Measurements from ENCODE around the gene CRB3.

Gene CRB3

DNA sequence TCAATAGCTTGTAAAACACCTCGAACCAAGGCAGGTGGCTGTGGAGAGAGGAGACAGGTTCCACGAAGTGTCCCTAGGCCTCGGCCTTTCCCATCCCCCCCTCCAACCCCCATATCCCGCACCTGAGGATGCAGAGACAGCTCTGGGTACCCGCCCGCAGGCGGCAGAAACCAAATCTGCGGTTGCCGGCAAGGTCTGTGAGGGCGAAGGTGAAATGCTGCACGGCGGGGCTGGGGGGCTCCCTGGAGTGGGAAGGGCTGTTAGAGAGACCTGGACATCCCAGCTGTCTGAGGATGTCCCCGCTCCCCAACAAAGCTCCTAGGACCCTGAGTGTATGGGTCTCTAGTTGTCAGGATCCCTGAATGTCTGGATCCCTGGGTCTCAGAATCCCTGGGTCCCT is 14.7 kb downstream of the CRB3 start:
- no peaks in the 10 kb centered on the region for H3K27me3 ChIP-seq (ENCODE audit: control insufficient read depth in 2 of 2, insufficient read depth in 2 of 2, low read length in 2 of 2)
- H3K4me1 ChIP-seq (ENCODE audit: control insufficient read depth in 2 of 2, insufficient read depth in 2 of 2, low read length in 2 of 2): peaks cover 5 to 10% of the 10 kb centered on the region in 2 donors
- H3K27ac ChIP-seq (ENCODE audit: low read depth in 2 of 2, low read length in 2 of 2): no peak overlapping the region
- no peak overlapping the region for H3K4me3 ChIP-seq (ENCODE audit: low read length in 2 of 2)
- no peak overlapping the region for H3K9ac ChIP-seq (ENCODE audit: low read depth in 1 of 2, low read length in 2 of 2)
- no peaks in the 10 kb centered on the region for H3K9me3 ChIP-seq (ENCODE audit: control insufficient read depth in 2 of 2, low read length in 2 of 2)
- no peaks in the 10 kb centered on the region for H3K36me3 ChIP-seq (ENCODE audit: control insufficient read depth in 2 of 2, insufficient read depth in 2 of 2, low read length in 2 of 2)

DNA sequence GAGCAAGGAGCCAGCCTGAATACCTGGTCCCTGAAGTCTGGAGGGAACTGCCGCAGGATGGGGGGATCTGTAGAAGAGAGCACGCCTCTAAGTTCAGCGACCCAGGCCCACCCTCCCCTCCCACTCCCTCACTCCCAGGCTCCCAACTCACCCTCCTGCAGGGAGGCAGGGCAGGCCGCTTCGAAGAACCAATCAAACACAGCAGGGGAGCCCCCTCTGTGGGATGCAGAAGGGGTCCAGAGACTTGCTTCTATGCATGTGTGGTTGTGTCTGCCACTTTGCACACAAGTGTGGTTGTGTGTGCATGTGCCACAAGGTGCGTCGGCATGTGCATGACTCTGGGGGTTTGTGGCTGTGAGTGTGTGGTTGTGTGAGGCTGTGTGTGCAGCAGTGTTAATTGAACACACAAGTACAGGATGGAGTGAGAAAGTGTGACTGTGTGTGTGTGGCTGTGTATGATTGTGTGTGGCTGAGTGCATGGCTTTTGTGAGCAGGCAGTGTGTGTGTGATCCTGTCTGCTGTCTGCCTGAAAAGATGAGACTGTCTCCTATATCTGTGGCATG is 15.8 kb downstream of the CRB3 start:
- Histone ChIP-seq H3K9ac (ENCODE audit: low read depth in 1 of 2, low read length in 2 of 2) (no peak overlapping the region), H3K9me3 (ENCODE audit: control insufficient read depth in 2 of 2, low read length in 2 of 2) (no peaks in the 10 kb centered on the region), H3K36me3 (ENCODE audit: control insufficient read depth in 2 of 2, insufficient read depth in 2 of 2, low read length in 2 of 2) (no peaks in the 10 kb centered on the region), H3K4me3 (ENCODE audit: low read length in 2 of 2) (peak overlapping the region in 1 of 2 donors; percentile 15), H3K27ac (ENCODE audit: low read depth in 2 of 2, low read length in 2 of 2) (no peak overlapping the region), H3K4me1 (ENCODE audit: control insufficient read depth in 2 of 2, insufficient read depth in 2 of 2, low read length in 2 of 2) (peaks cover 5 to 10% of the 10 kb centered on the region in 2 donors), H3K27me3 (ENCODE audit: control insufficient read depth in 2 of 2, insufficient read depth in 2 of 2, low read length in 2 of 2) (no peaks in the 10 kb centered on the region)

DNA sequence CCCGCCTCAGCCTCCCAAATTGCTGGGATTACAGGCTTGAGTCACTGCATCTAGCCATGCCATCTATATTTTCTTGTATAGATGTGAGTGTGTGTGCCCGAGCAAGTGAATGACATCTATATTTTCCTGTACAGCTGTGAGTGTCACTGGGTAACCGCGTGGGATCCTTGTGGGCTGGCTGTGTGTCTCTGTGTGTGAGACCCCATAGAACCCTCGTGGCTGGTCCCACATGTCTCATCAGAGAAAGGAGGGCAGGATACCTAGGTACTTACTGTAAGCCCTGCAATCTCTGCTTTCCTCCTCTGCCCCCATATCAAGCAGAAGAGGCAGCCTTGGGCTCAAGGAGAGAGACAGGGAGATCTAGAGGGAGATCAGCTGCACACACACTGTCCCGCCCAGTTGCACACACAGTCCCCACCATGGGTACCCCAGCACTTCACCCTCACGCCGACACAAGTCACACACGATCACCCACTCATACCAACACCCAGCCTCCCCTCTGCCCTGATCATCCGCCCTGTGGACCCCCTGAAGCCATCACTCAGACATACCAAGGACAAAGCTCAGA is 16.9 kb downstream of the CRB3 start:
- peaks cover 2 to 6% of the 10 kb centered on the region in 2 donors for H3K4me1 ChIP-seq (ENCODE audit: control insufficient read depth in 2 of 2, insufficient read depth in 2 of 2, low read length in 2 of 2)
- no peaks in the 10 kb centered on the region for H3K27me3 ChIP-seq (ENCODE audit: control insufficient read depth in 2 of 2, insufficient read depth in 2 of 2, low read length in 2 of 2)
- H3K27ac ChIP-seq (ENCODE audit: low read depth in 2 of 2, low read length in 2 of 2): peak overlapping the region in 1 of 2 donors; percentile 71
- no peaks in the 10 kb centered on the region for H3K9me3 ChIP-seq (ENCODE audit: control insufficient read depth in 2 of 2, low read length in 2 of 2)
- H3K4me3 ChIP-seq (ENCODE audit: low read length in 2 of 2): peak overlapping the region; percentile 58 to 75
- peak overlapping the region; percentile 58 to 70 for H3K9ac ChIP-seq (ENCODE audit: low read depth in 1 of 2, low read length in 2 of 2)
- H3K36me3 ChIP-seq (ENCODE audit: control insufficient read depth in 2 of 2, insufficient read depth in 2 of 2, low read length in 2 of 2): no peaks in the 10 kb centered on the region

DNA sequence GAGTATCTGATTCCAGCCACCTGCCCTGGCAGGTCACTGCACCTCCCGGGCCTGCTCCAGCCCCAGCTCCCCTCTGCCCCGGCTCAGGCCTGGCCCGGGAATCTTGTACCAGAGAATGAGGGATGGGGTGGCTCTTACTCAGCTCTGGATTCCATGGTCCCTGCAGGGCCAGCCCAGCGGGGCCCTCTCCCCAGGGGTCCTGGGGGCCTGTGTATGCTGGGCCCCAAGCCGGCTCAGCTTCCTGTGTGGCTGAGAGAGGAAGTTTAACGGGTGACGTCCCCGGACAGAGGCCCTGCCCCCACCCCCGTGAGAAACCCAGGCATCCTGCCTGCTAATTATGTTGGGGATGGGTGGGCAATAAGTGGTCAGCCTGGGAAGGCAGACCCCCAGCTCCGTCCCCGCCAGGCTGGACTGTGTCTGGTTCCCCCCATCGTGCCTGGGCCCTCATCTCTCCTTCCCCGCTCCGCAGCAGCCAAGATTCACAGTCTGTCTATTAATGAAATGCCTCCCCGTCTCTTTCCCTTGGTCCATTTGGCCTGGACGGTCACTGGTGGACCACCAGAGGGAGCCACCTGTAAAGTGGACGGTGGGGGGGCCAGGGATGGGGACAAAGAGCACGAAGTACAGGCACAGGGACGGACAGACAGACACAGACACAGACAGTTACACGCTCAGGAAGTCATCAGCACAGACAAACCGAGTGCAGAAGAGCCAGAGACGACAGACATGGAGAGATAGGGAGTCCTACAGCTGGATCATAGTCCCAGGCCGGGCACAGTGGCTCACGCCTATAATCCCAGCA is 17.7 kb downstream of the CRB3 start, which contains the start of gene DENND1C:
DENND1C (minus strand) TSS at position 247 of the 802 bp plus-strand sequence; CDS start at position 155, 92 bp downstream.
- peak within 1 kb of the TSS; percentile 58 to 75 for H3K4me3 ChIP-seq (ENCODE audit: low read length in 2 of 2)
- no peaks in the 10 kb centered on the region for H3K9me3 ChIP-seq (ENCODE audit: control insufficient read depth in 2 of 2, low read length in 2 of 2)
- H3K27ac ChIP-seq (ENCODE audit: low read depth in 2 of 2, low read length in 2 of 2): peak within 1 kb of the TSS; percentile 44 to 71
- H3K36me3 ChIP-seq (ENCODE audit: control insufficient read depth in 2 of 2, insufficient read depth in 2 of 2, low read length in 2 of 2): no peaks in the 10 kb centered on the region
- no peaks in the 10 kb centered on the region for H3K4me1 ChIP-seq (ENCODE audit: control insufficient read depth in 2 of 2, insufficient read depth in 2 of 2, low read length in 2 of 2)
- no peaks in the 10 kb centered on the region for H3K27me3 ChIP-seq (ENCODE audit: control insufficient read depth in 2 of 2, insufficient read depth in 2 of 2, low read length in 2 of 2)
- H3K9ac ChIP-seq (ENCODE audit: low read depth in 1 of 2, low read length in 2 of 2): peak within 1 kb of the TSS; percentile 58 to 70

DNA sequence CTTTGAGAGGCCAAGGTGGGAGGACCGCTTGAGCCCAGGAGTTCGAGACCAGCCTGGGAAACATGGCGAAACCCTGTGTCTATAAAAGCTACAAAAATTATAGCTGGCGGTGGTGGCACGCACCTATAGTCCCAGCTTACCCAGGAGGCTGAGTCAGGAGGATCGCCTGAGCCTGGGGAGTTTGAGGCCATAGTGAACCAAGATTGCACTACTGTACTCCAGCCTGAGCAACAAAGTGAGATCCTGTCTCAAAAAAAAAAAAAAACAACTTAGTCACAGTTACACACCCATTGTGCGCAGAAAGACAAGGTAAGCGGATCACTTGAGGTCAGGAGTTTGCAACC is 18.2 kb downstream of the CRB3 start:
- H3K27me3 ChIP-seq (ENCODE audit: control insufficient read depth in 2 of 2, insufficient read depth in 2 of 2, low read length in 2 of 2): no peaks in the 10 kb centered on the region
- peak overlapping the region in 1 of 2 donors; percentile 70 for H3K9ac ChIP-seq (ENCODE audit: low read depth in 1 of 2, low read length in 2 of 2)
- peak overlapping the region in 1 of 2 donors; percentile 71 for H3K27ac ChIP-seq (ENCODE audit: low read depth in 2 of 2, low read length in 2 of 2)
- H3K4me3 ChIP-seq (ENCODE audit: low read length in 2 of 2): peak overlapping the region; percentile 58 to 75
- H3K4me1 ChIP-seq (ENCODE audit: control insufficient read depth in 2 of 2, insufficient read depth in 2 of 2, low read length in 2 of 2): no peaks in the 10 kb centered on the region
- no peaks in the 10 kb centered on the region for H3K36me3 ChIP-seq (ENCODE audit: control insufficient read depth in 2 of 2, insufficient read depth in 2 of 2, low read length in 2 of 2)
- no peaks in the 10 kb centered on the region for H3K9me3 ChIP-seq (ENCODE audit: control insufficient read depth in 2 of 2, low read length in 2 of 2)

DNA sequence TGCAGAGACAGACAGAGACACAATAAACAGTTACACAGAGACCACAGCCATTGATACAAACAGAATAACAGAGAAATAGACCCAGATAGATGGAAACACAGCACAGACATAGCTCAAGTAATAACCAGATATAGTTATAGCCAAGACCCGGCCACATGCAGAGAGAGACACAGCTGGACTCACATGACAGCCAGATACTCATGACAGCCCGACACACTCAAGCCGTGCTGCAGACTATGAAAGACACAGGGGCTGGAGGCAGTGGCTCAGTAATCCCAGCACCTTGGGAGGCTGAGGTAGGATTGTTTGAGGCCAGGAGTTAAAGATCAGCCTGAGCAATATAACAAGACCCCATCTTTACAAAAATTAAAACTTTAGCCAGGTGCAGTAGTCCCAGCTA is 19.2 kb downstream of the CRB3 start:
- Histone ChIP-seq H3K9me3 (ENCODE audit: control insufficient read depth in 2 of 2, low read length in 2 of 2) (no peaks in the 10 kb centered on the region), H3K36me3 (ENCODE audit: control insufficient read depth in 2 of 2, insufficient read depth in 2 of 2, low read length in 2 of 2) (no peaks in the 10 kb centered on the region), H3K9ac (ENCODE audit: low read depth in 1 of 2, low read length in 2 of 2) (no peak overlapping the region), H3K27ac (ENCODE audit: low read depth in 2 of 2, low read length in 2 of 2) (no peak overlapping the region), H3K4me1 (ENCODE audit: control insufficient read depth in 2 of 2, insufficient read depth in 2 of 2, low read length in 2 of 2) (no peaks in the 10 kb centered on the region), H3K4me3 (ENCODE audit: low read length in 2 of 2) (no peak overlapping the region), H3K27me3 (ENCODE audit: control insufficient read depth in 2 of 2, insufficient read depth in 2 of 2, low read length in 2 of 2) (no peaks in the 10 kb centered on the region)

DNA sequence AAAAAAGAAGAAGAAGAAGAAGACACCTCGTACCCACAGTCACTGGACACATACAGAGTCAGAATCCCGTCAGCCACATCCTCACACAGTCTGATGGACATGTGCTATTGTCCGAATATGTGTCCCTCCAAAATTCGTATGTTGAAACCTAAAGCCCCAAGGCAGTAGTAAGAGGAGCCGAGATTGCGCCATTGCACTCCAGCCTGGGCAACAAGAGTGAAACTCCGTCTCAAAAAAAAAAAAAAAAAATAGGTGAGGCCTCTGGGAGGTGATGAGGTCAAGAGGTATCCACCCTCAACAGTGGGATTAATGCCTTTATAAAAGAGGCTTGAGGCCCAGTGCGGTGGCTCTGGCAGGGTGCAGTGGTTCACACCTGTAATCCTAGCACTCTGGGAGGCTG is 20.2 kb downstream of the CRB3 start:
- Histone ChIP-seq H3K36me3 (ENCODE audit: control insufficient read depth in 2 of 2, insufficient read depth in 2 of 2, low read length in 2 of 2) (no peaks in the 10 kb centered on the region), H3K27ac (ENCODE audit: low read depth in 2 of 2, low read length in 2 of 2) (no peak overlapping the region), H3K27me3 (ENCODE audit: control insufficient read depth in 2 of 2, insufficient read depth in 2 of 2, low read length in 2 of 2) (no peaks in the 10 kb centered on the region), H3K4me1 (ENCODE audit: control insufficient read depth in 2 of 2, insufficient read depth in 2 of 2, low read length in 2 of 2) (no peaks in the 10 kb centered on the region), H3K4me3 (ENCODE audit: low read length in 2 of 2) (no peak overlapping the region), H3K9ac (ENCODE audit: low read depth in 1 of 2, low read length in 2 of 2) (no peak overlapping the region), H3K9me3 (ENCODE audit: control insufficient read depth in 2 of 2, low read length in 2 of 2) (no peaks in the 10 kb centered on the region)

DNA sequence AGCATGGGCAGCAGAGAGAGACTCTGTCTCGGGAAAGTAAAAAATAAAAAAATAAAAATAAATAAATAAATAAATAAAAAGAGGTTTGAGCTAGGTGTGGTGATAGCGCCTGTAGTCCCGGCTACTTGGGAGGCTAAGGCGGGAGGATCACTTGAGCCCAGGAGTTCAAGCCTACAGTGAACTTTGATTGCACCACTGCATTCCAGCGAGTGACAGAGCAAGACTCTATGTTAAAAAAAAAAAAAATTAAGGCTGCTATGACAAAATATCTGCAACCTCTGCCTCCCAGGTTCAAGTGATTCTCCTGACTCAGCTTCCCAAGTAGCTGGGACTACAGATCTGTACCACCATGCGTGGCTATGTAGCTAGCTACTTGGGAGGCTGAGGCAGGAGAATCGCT is 20.8 kb downstream of the CRB3 start:
- H3K9me3 ChIP-seq (ENCODE audit: control insufficient read depth in 2 of 2, low read length in 2 of 2): no peaks in the 10 kb centered on the region
- H3K27ac ChIP-seq (ENCODE audit: low read depth in 2 of 2, low read length in 2 of 2): no peak overlapping the region
- no peaks in the 10 kb centered on the region for H3K27me3 ChIP-seq (ENCODE audit: control insufficient read depth in 2 of 2, insufficient read depth in 2 of 2, low read length in 2 of 2)
- H3K4me1 ChIP-seq (ENCODE audit: control insufficient read depth in 2 of 2, insufficient read depth in 2 of 2, low read length in 2 of 2): no peaks in the 10 kb centered on the region
- no peak overlapping the region for H3K4me3 ChIP-seq (ENCODE audit: low read length in 2 of 2)
- H3K9ac ChIP-seq (ENCODE audit: low read depth in 1 of 2, low read length in 2 of 2): no peak overlapping the region
- H3K36me3 ChIP-seq (ENCODE audit: control insufficient read depth in 2 of 2, insufficient read depth in 2 of 2, low read length in 2 of 2): no peaks in the 10 kb centered on the region

DNA sequence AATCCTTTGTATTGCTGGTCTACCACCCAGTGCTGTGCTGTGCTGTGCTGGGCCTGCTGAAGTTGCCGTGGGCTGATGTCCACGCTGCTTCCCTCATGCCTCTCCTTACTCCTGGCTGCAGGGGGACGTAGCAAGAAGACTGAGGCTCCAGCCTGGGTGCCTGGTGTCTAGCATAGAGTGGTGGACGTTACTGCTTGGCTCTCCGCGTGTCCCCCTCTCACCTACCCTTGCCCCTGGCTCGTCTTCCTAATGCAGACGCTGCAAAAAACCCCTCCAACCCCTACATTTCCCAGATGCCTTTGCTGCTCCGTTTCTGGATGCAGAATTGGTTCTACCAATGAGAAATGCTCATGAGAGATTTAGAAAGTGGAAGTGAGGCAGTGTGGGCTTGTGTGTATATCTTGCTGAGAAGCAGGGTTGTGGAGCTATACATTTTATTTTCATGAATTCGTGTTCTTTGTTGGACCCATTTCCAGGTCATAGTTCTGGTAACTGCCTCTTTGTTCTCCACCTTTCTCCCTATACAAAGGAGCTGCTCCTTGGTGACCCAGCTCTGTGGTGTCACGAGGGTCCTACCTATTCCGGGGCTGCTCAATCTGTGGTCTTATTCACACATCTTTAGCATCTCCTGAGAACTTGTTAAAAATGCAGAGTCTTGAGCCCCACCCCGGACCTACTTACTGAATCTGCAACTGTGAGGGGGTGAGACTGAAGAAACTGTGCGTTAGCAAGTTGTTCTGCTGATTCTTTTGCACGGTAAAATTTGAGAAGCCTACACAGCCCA is 25.4 kb downstream of the CRB3 start:
- H3K4me1 ChIP-seq (ENCODE audit: control insufficient read depth in 2 of 2, insufficient read depth in 2 of 2, low read length in 2 of 2): no peaks in the 10 kb centered on the region
- H3K27ac ChIP-seq (ENCODE audit: low read depth in 2 of 2, low read length in 2 of 2): no peak overlapping the region
- no peaks in the 10 kb centered on the region for H3K36me3 ChIP-seq (ENCODE audit: control insufficient read depth in 2 of 2, insufficient read depth in 2 of 2, low read length in 2 of 2)
- H3K4me3 ChIP-seq (ENCODE audit: low read length in 2 of 2): peak overlapping the region in 1 of 2 donors; percentile 61
- no peaks in the 10 kb centered on the region for H3K9me3 ChIP-seq (ENCODE audit: control insufficient read depth in 2 of 2, low read length in 2 of 2)
- peak overlapping the region in 1 of 2 donors; percentile 24 for H3K9ac ChIP-seq (ENCODE audit: low read depth in 1 of 2, low read length in 2 of 2)
- no peaks in the 10 kb centered on the region for H3K27me3 ChIP-seq (ENCODE audit: control insufficient read depth in 2 of 2, insufficient read depth in 2 of 2, low read length in 2 of 2)

DNA sequence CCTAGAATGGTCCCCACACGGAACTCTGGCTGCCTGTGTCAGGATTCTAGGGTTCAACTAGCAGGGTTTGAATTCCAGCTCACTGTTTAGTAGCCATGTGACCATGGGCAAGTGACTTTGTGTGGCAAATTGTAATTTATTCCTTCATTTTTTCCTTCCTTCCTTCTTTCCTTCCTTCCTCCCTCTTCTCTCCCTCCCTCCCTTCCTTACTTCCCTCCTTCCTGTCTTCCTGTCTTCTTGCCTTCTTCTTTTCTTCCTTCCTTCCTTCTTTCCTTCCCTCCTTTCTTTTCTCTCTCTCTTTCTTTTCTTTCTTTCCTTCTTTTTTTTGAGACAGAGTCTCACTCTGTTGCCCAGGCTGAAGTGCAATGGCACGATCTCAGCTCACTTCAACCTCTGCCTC is 26.1 kb downstream of the CRB3 start:
- no peaks in the 10 kb centered on the region for H3K4me1 ChIP-seq (ENCODE audit: control insufficient read depth in 2 of 2, insufficient read depth in 2 of 2, low read length in 2 of 2)
- H3K9ac ChIP-seq (ENCODE audit: low read depth in 1 of 2, low read length in 2 of 2): peak overlapping the region in 1 of 2 donors; percentile 24
- no peaks in the 10 kb centered on the region for H3K27me3 ChIP-seq (ENCODE audit: control insufficient read depth in 2 of 2, insufficient read depth in 2 of 2, low read length in 2 of 2)
- no peaks in the 10 kb centered on the region for H3K9me3 ChIP-seq (ENCODE audit: control insufficient read depth in 2 of 2, low read length in 2 of 2)
- H3K4me3 ChIP-seq (ENCODE audit: low read length in 2 of 2): peak overlapping the region in 1 of 2 donors; percentile 61
- H3K36me3 ChIP-seq (ENCODE audit: control insufficient read depth in 2 of 2, insufficient read depth in 2 of 2, low read length in 2 of 2): no peaks in the 10 kb centered on the region
- H3K27ac ChIP-seq (ENCODE audit: low read depth in 2 of 2, low read length in 2 of 2): no peak overlapping the region

Data from mucosa of rectum (tissue), 2 donors.